ENCODE data around the gene SLC44A3. TPM values are rescaled to one million over a fixed set of nuclear protein-coding genes. Genes with fewer than 3 reads are reported as not detected.
A peak's percentile ranks its signal among the peaks of the same experiment; 100 is the strongest.

SLC44A3 gene
- total RNA-seq, 1 experiment from 2014 or later: 16.9 TPM

DNA sequence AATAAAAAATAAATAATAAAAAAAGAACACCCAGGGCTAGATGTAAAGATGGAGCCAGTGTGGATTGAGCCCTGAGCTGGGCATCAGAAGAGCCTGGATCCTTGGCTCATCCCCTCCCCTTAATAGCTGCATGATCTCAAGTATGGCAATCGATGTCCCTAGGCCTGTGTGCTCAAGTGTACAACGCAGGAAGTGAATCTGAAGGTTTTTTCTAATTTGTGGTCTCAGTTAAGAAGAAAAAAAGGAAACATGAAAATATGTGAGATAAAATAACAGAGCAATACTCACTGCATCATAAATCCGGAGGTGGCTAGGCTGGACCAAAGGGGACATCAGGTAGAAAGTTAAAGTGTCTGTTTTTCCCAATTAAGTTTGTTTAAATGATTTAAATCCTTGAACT, 47.3 kb upstream of the SLC44A3 start:
- CTCF ChIA-PET: no interaction called here
- DNase-seq: no peak
- Mint-ChIP-seq H3K9me3 (ENCODE audit: unreplicated experiment) (no peaks in the 10 kb centered on the region), H3K27ac (ENCODE audit: unreplicated experiment) (no peak overlapping the region), H3K27me3 (ENCODE audit: insufficient read depth, unreplicated experiment) (no peaks in the 10 kb centered on the region), H3K36me3 (ENCODE audit: insufficient read depth, unreplicated experiment) (peaks cover 8% of the 10 kb centered on the region), H3K4me1 (ENCODE audit: low read depth, unreplicated experiment) (peaks cover 6% of the 10 kb centered on the region), H3K4me3 (ENCODE audit: unreplicated experiment) (no peak overlapping the region)
- no peaks in the 10 kb centered on the region for H3K9me3 ChIP-seq
- H3K36me3 ChIP-seq (ENCODE audit: control insufficient read depth, insufficient read depth, low read length): no peaks in the 10 kb centered on the region; the same call in 1 of the 2 replicates
- no TSS peak for BruUV-seq (replicated peaks)
- intact Hi-C loops (cut with micrococcal nuclease; ENCODE audit: unreplicated experiment): no loop called here
- H3K4me1 ChIP-seq: peaks cover 13% of the 10 kb centered on the region
- no peaks in the 10 kb centered on the region for H3K27me3 ChIP-seq (replicated peaks; ENCODE audit: control insufficient read depth, insufficient read depth, low read length)
- TF ChIP-seq, protein P1, sequence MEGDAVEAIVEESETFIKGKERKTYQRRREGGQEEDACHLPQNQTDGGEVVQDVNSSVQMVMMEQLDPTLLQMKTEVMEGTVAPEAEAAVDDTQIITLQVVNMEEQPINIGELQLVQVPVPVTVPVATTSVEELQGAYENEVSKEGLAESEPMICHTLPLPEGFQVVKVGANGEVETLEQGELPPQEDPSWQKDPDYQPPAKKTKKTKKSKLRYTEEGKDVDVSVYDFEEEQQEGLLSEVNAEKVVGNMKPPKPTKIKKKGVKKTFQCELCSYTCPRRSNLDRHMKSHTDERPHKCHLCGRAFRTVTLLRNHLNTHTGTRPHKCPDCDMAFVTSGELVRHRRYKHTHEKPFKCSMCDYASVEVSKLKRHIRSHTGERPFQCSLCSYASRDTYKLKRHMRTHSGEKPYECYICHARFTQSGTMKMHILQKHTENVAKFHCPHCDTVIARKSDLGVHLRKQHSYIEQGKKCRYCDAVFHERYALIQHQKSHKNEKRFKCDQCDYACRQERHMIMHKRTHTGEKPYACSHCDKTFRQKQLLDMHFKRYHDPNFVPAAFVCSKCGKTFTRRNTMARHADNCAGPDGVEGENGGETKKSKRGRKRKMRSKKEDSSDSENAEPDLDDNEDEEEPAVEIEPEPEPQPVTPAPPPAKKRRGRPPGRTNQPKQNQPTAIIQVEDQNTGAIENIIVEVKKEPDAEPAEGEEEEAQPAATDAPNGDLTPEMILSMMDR (IDR thresholded peaks at IDR 0.05; ENCODE audit: insufficient read depth in 1 of 2, low read depth in 1 of 2, low read length in 1 of 2, severe bottlenecking in 1 of 2, unreplicated experiment in 1 of 2): no peak
- H3K4me3 ChIP-seq (ENCODE audit: low read depth, low read length): no peak overlapping the region
- POLR2A ChIA-PET: no interaction called here

DNA sequence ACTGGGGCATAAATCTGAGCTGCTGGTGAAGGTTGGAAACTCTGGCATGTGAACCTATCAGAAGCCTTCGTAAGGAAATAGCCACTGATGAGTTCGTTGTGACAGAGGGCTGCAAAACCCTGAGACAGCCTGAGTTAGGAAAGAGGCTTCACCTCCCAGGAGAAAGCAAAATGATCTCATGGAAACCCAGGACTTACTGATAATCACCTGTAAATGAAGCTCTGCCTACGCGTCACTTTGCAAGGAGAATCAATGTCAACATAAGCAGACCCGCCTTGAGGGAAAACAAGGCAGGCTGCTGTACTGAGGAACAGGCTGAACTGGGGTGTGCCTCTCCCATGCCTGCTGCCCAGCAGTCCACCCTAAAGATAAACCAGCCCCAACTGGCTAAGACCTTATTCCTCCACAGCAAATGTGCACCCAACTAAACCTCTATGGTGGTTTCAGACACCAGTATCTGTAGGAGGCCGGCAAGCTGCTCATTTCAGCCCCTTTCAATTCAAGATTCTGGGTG, 46.8 kb upstream of the SLC44A3 start:
- H3K27ac Mint-ChIP-seq (ENCODE audit: unreplicated experiment): no peak overlapping the region
- TF ChIP-seq, protein P1 (IDR thresholded peaks at IDR 0.05; ENCODE audit: insufficient read depth in 1 of 2, low read depth in 1 of 2, low read length in 1 of 2, severe bottlenecking in 1 of 2, unreplicated experiment in 1 of 2): no peak
- H3K27me3 Mint-ChIP-seq (ENCODE audit: insufficient read depth, unreplicated experiment): no peaks in the 10 kb centered on the region
- Histone ChIP-seq H3K4me1 (peaks cover 13% of the 10 kb centered on the region), H3K9me3 (no peaks in the 10 kb centered on the region), H3K36me3 (ENCODE audit: control insufficient read depth, insufficient read depth, low read length) (no peaks in the 10 kb centered on the region; the same call in 1 of the 2 replicates), H3K27me3 (replicated peaks; ENCODE audit: control insufficient read depth, insufficient read depth, low read length) (no peaks in the 10 kb centered on the region), H3K4me3 (ENCODE audit: low read depth, low read length) (no peak overlapping the region)
- intact Hi-C loops (cut with micrococcal nuclease; ENCODE audit: unreplicated experiment): no loop called here
- ChIA-PET POLR2A (no interaction called here), CTCF (no interaction called here)
- peaks cover 6% of the 10 kb centered on the region for H3K4me1 Mint-ChIP-seq (ENCODE audit: low read depth, unreplicated experiment)
- BruUV-seq (replicated peaks): no TSS peak
- H3K4me3 Mint-ChIP-seq (ENCODE audit: unreplicated experiment): no peak overlapping the region
- H3K36me3 Mint-ChIP-seq (ENCODE audit: insufficient read depth, unreplicated experiment): peaks cover 8% of the 10 kb centered on the region
- no peak for DNase-seq
- H3K9me3 Mint-ChIP-seq (ENCODE audit: unreplicated experiment): no peaks in the 10 kb centered on the region

DNA sequence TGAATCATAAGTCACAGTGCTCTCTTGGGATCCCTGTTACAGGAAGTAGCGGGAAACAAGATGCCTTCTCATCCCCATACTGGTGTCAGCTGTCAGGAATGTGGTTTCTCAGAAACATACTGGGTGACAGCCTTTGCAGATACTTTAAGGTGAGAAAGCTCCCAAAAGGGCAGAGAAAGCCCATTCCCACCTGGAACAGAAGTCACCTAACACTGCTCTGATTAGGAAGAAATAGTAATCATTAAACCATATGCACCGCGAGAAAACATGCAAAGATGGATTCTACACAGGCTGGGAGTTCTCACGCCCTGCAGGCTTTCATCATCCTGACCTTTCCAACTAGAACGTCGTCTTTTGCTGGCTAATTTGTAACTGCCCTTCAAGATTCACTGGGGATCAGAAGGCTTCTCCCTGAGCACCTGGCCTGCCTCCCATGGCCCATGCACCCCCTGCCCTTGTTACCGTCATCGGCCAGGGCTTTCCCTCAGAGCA, 46.2 kb upstream of the SLC44A3 start:
- H3K36me3 Mint-ChIP-seq (ENCODE audit: insufficient read depth, unreplicated experiment): peaks cover 8% of the 10 kb centered on the region
- H3K27me3 ChIP-seq (replicated peaks; ENCODE audit: control insufficient read depth, insufficient read depth, low read length): no peaks in the 10 kb centered on the region
- H3K4me3 ChIP-seq (ENCODE audit: low read depth, low read length): no peak overlapping the region
- peak; percentile 7 to 35 for DNase-seq
- BruUV-seq (replicated peaks): no TSS peak
- TF ChIP-seq, protein P1 (IDR thresholded peaks at IDR 0.05; ENCODE audit: insufficient read depth in 1 of 2, low read depth in 1 of 2, low read length in 1 of 2, severe bottlenecking in 1 of 2, unreplicated experiment in 1 of 2): no peak
- H3K9me3 Mint-ChIP-seq (ENCODE audit: unreplicated experiment): no peaks in the 10 kb centered on the region
- CTCF ChIA-PET: no interaction called here
- no peak overlapping the region for H3K27ac Mint-ChIP-seq (ENCODE audit: unreplicated experiment)
- peaks cover 6% of the 10 kb centered on the region for H3K4me1 Mint-ChIP-seq (ENCODE audit: low read depth, unreplicated experiment)
- intact Hi-C loops (cut with micrococcal nuclease; ENCODE audit: unreplicated experiment): no loop called here
- POLR2A ChIA-PET: no interaction called here
- H3K4me3 Mint-ChIP-seq (ENCODE audit: unreplicated experiment): no peak overlapping the region
- no peaks in the 10 kb centered on the region for H3K27me3 Mint-ChIP-seq (ENCODE audit: insufficient read depth, unreplicated experiment)
- H3K4me1 ChIP-seq: peaks cover 13% of the 10 kb centered on the region
- no peaks in the 10 kb centered on the region; the same call in 1 of the 2 replicates for H3K36me3 ChIP-seq (ENCODE audit: control insufficient read depth, insufficient read depth, low read length)
- no peaks in the 10 kb centered on the region for H3K9me3 ChIP-seq
